Measurements from ENCODE around the gene PDX1.

Gene PDX1

DNA sequence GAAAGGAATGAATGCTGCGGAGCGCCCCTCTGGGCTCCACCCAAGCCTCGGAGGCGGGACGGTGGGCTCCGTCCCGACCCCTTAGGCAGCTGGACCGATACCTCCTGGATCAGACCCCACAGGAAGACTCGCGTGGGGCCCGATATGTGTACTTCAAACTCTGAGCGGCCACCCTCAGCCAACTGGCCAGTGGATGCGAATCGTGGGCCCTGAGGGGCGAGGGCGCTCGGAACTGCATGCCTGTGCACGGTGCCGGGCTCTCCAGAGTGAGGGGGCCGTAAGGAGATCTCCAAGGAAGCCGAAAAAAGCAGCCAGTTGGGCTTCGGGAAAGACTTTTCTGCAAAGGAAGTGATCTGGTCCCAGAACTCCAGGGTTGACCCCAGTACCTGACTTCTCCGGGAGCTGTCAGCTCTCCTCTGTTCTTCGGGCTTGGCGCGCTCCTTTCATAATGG lies 8.6 kb downstream of the PDX1 start:
- TF ChIP-seq POU2F2 (IDR thresholded peaks at IDR 0.05; ENCODE audit: low read depth, low read length), result no peak
- FAIRE-seq (no peak), DNase-seq (ENCODE audit: insufficient read length, low spot score) (no peak)

- no peak for TF ChIP-seq POLR2AphosphoS5 (IDR thresholded peaks at IDR 0.05; ENCODE audit: low read depth, low read length)
- no peak for TF ChIP-seq POU2F2 (IDR thresholded peaks at IDR 0.05; ENCODE audit: low read depth, low read length)
- TF ChIP-seq TAF1 (IDR thresholded peaks at IDR 0.05; ENCODE audit: low read depth, low read length), result no peak
- FAIRE-seq (no peak), DNase-seq (ENCODE audit: insufficient read length, low spot score) (no peak)
These were observed 9.3 kb downstream of the PDX1 start for GRCh38 chr13:27928805-27929753.

DNA sequence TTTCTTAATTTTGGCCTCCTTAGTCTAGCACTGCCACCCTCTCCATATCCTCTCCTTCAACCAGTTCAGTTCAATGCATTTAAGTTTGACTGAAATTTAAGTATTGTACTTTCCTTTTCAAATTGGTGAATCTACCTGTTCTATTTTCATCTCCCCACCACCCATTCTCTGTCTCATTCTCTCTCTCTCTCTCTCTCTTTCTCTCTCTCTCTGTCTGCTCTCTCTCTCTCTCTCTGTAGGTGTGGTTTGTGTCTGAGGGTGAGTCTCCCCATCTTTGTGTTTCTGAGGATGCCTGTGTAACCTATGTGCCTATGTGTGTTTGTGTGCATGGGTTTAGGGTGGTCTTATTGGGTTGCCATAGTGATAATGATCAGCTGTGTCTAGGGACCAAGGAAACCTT lies 10.1 kb downstream of the PDX1 start:
- FAIRE-seq (no peak), DNase-seq (ENCODE audit: insufficient read length, low spot score) (no peak)
- TF ChIP-seq POLR2A (IDR thresholded peaks at IDR 0.05; ENCODE audit: low read depth, low read length) (no peak), SPI1 (IDR thresholded peaks at IDR 0.05; ENCODE audit: low read depth, low read length) (no peak), POLR2AphosphoS5 (IDR thresholded peaks at IDR 0.05; ENCODE audit: low read depth, low read length) (no peak), PAX5 (IDR thresholded peaks at IDR 0.05; ENCODE audit: insufficient read depth, low read length, severe bottlenecking) (no peak)

DNA sequence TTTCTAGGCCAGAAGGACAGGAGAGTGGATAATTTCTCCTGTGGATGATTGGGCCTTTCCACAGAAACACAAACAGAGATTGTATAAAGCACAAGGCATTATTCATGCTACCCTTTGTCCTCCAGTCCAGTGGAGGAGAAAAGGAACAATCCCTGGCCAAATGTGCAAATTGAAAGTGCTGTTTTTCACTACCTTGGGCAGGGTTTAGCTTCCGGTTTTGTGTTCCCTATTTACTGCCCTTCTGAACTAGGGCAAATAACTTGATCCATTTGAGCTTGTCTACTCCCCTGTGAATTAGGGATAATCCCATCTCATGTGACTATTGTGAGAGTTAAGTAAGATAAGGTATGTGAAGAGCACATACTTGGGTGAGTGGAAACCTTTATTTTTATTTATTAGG lies 13.3 kb downstream of the PDX1 start:
- DNase-seq (ENCODE audit: insufficient read length, low spot score), result no peak
- FAIRE-seq, result no peak
- TF ChIP-seq POLR2A (IDR thresholded peaks at IDR 0.05; ENCODE audit: low read depth, low read length), result no peak
- TF ChIP-seq PAX5 (IDR thresholded peaks at IDR 0.05; ENCODE audit: insufficient read depth, low read length, severe bottlenecking), result no peak
- TF ChIP-seq TAF1 (IDR thresholded peaks at IDR 0.05; ENCODE audit: low read depth, low read length), result no peak
- TF ChIP-seq POU2F2 (IDR thresholded peaks at IDR 0.05; ENCODE audit: low read depth, low read length), result no peak
- TF ChIP-seq SPI1 (IDR thresholded peaks at IDR 0.05; ENCODE audit: low read depth, low read length), result no peak
- no peak for TF ChIP-seq POLR2AphosphoS5 (IDR thresholded peaks at IDR 0.05; ENCODE audit: low read depth, low read length)

DNA sequence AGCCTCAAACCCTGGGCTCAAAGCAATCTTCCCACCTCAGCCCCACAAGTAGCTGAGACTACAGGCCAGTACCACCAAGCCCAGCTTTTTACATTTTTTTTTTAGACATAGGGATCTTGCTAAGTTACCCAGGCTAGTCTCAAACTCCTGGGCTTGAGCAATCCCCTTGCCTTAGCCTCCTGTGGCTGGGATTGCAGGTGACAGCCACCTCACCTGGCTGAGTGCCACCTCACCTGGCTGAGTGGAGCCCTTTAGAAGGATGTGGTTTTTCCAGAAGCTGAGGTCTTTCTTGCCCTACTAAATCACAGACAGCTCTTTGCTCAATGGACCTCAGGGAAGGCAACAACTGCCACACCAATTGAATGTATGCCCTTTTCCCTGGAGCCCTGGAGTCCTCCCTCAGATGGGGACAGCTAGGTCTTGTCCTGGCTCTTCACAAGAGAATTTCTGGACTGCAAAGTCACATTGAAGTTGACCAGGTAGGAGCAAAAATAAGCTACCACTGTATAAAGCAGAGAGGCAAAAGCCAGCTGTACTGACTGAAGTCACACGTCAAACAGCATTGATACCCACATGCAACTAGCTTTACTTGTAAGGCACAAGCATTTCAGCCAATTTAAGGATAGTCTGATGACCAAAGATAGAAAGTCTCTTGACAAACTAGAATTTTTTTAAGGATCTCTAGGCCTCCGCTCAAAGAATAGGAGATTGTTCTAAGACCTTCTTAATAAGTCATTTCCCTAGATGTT lies 14.0 kb downstream of the PDX1 start:
- TF ChIP-seq POLR2A (IDR thresholded peaks at IDR 0.05; ENCODE audit: low read depth, low read length) (no peak), POLR2AphosphoS5 (IDR thresholded peaks at IDR 0.05; ENCODE audit: low read depth, low read length) (no peak), SPI1 (IDR thresholded peaks at IDR 0.05; ENCODE audit: low read depth, low read length) (no peak), PAX5 (IDR thresholded peaks at IDR 0.05; ENCODE audit: insufficient read depth, low read length, severe bottlenecking) (no peak), POU2F2 (IDR thresholded peaks at IDR 0.05; ENCODE audit: low read depth, low read length) (no peak)
- FAIRE-seq, result no peak
- DNase-seq (ENCODE audit: insufficient read length, low spot score), result no peak

- TF ChIP-seq SPI1 (IDR thresholded peaks at IDR 0.05; ENCODE audit: low read depth, low read length) (no peak), POU2F2 (IDR thresholded peaks at IDR 0.05; ENCODE audit: low read depth, low read length) (no peak), TAF1 (IDR thresholded peaks at IDR 0.05; ENCODE audit: low read depth, low read length) (no peak), POLR2AphosphoS5 (IDR thresholded peaks at IDR 0.05; ENCODE audit: low read depth, low read length) (no peak), POLR2A (IDR thresholded peaks at IDR 0.05; ENCODE audit: low read depth, low read length) (no peak), PAX5 (IDR thresholded peaks at IDR 0.05; ENCODE audit: insufficient read depth, low read length, severe bottlenecking) (no peak)
- FAIRE-seq, result no peak
- no peak for DNase-seq (ENCODE audit: insufficient read length, low spot score)
These were observed 23.2 kb downstream of the PDX1 start for GRCh38 chr13:27942972-27943371.

DNA sequence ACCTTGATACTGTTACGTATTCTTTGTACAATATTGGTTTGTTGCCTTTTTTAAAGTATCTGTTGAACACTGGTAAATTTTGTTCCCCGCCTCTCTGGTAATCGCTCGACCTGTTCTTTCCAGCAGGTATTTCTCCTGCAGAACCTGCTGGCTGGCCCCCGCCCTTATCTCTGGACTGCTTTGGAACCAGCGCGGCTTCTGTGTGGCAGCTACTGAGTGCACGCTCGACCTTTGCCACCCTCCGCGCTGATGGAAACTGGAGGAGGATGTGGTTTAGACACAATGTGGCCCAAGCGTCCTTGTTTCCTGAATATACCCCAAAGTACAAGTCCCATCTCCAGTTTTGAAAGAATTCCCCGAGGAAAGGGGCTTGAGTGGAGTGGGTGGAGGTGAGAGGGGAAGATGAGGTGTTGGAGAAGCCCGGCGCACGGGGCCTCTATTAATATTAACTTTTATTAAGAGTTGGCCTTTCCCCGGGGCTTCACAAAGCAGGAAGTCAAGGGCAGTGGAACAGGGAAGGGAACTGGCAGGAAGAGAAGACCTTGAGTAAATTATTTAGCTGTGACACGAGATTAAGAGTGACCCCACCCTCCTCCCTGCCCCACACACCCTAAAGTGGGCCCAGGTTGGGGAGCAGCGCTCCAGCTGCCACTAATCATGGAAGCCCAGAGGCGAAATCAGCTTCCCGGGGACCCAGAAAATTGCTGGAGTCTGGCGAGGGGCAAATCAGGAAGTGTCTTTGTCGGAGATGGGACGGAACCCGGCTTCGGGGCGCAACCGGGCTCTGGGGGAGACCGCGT lies 33.3 kb downstream of the PDX1 start:
- no peak for FAIRE-seq
- no peak for DNase-seq (ENCODE audit: insufficient read length, low spot score)
- TF ChIP-seq POU2F2 (IDR thresholded peaks at IDR 0.05; ENCODE audit: low read depth, low read length) (no peak), SPI1 (IDR thresholded peaks at IDR 0.05; ENCODE audit: low read depth, low read length) (no peak), POLR2AphosphoS5 (IDR thresholded peaks at IDR 0.05; ENCODE audit: low read depth, low read length) (no peak), PAX5 (IDR thresholded peaks at IDR 0.05; ENCODE audit: insufficient read depth, low read length, severe bottlenecking) (no peak), TAF1 (IDR thresholded peaks at IDR 0.05; ENCODE audit: low read depth, low read length) (no peak), POLR2A (IDR thresholded peaks at IDR 0.05; ENCODE audit: low read depth, low read length) (no peak)

DNA sequence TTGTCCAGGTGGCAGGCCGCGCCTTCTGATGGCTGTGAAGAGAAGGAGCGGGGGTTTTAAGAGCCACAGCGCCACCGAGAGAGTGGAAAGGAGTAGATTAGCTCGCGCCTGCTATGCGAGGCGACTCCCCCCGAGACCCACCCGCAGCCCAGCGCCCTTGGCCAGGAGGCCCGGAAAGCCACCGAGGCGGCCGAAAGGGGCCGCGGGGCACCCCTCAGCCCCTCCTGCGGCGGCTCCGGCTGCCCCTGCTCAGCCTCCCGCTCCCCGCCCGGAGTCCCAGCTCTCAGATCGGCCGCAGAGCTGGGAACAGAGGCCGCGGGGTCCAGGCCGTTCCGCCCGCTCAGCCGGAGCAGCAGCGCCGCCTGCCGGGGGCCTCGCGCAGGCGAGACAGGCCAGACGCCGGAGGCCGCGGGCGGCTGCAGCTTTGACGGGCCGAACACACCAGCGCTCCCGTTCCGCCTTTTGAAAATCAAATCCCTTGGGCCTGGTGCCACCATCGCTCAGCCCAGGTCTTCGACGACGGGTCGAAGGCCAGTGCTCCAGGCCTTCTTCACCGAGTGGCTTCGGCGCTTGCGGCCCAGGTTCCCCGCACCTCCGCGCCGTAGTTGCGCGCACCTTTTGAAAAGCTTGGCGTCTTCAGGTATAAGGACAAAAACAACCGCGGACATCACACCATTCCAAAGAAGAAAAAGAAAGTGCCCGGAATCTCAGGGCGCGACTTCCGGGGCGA lies 34.0 kb downstream of the PDX1 start:
- FAIRE-seq, result peak; percentile 72
- peak; percentile 88 for DNase-seq (ENCODE audit: insufficient read length, low spot score)

GRCh38 chr13:27954406-27954851 lies 34.6 kb downstream of the PDX1 start:
- no peak for FAIRE-seq
- no peak for DNase-seq (ENCODE audit: insufficient read length, low spot score)
- TF ChIP-seq POLR2A (IDR thresholded peaks at IDR 0.05; ENCODE audit: low read depth, low read length) (no peak), PAX5 (IDR thresholded peaks at IDR 0.05; ENCODE audit: insufficient read depth, low read length, severe bottlenecking) (no peak), POU2F2 (IDR thresholded peaks at IDR 0.05; ENCODE audit: low read depth, low read length) (no peak), TAF1 (IDR thresholded peaks at IDR 0.05; ENCODE audit: low read depth, low read length) (no peak)

More for the DNA sequence above, 34.0 kb downstream of the PDX1 start:
- TF ChIP-seq PAX5 (IDR thresholded peaks at IDR 0.05; ENCODE audit: insufficient read depth, low read length, severe bottlenecking), result peak; percentile 31
- TF ChIP-seq POU2F2 (IDR thresholded peaks at IDR 0.05; ENCODE audit: low read depth, low read length), result no peak
